K562 (cell line): ENCODE data around the gene MED15. TPM values are rescaled to one million over a fixed set of nuclear protein-coding genes. Genes with fewer than 3 reads are reported as not detected.

Source experiments
- DEAF1 ChIP-seq: fragments of 450-650 bp; formaldehyde crosslinking; IDR thresholded peaks from 2 replicates; pipeline ENCODE4 v1.4.0; 2020; ENCODE audit warnings: mild to moderate bottlenecking, moderate library complexity
- FIP1L1 ChIP-seq: fragments of 200-400 bp; formaldehyde crosslinking; IDR thresholded peaks from 2 replicates; pipeline ENCODE4 v1.6.1; 2018; ENCODE audit warnings: mild to moderate bottlenecking, low read depth, low read length; ENCODE audit not compliant: poor library complexity, severe bottlenecking
- HMBOX1 ChIP-seq: sonication (generic); IDR thresholded peaks from 2 replicates; pipeline ENCODE4 v1.6.1; 2016
- PCBP2 ChIP-seq: fragments of 200-400 bp; formaldehyde crosslinking; IDR thresholded peaks from 2 replicates; pipeline ENCODE4 v1.6.1; 2018; ENCODE audit warnings: low read length, low read depth, mild to moderate bottlenecking, moderate library complexity; ENCODE audit not compliant: poor library complexity, severe bottlenecking
- RUNX1 ChIP-seq: sonication (generic); IDR thresholded peaks from 2 replicates; pipeline ENCODE4 v1.6.1; 2016; ENCODE audit warnings: antibody characterized with exemption, low read depth
- SMC3 ChIP-seq: conservative IDR thresholded peaks from 2 replicates; pipeline ENCODE4 v1.6.1; 2011; ENCODE audit warnings: low read depth, low read length, improper control_type of control experiment; ENCODE audit not compliant: insufficient read depth
- SOX6 ChIP-seq: fragments of 450-650 bp; IDR thresholded peaks from 2 replicates; pipeline ENCODE4 v1.6.1; 2014; ENCODE audit warnings: mild to moderate bottlenecking
- ZMIZ1 ChIP-seq, 2 experiments: fragments of 150-350 bp in 1 of 2; IDR thresholded peaks; 2 replicates each; pipeline ENCODE4 v1.6.1; 2012 to 2016; ENCODE audit warnings: low read depth in 2 of 2, low read length in 2 of 2, mild to moderate bottlenecking in 1 of 2, moderate library complexity in 1 of 2
- ZNF318 ChIP-seq, 2 experiments: fragments of 450-650 bp; IDR thresholded peaks; 2 replicates each; pipeline ENCODE4 v1.6.1; 2016; ENCODE audit warnings: mild to moderate bottlenecking in 2 of 2, borderline replicate concordance in 1 of 2, low read depth in 1 of 2, moderate library complexity in 1 of 2
- ZNF384 ChIP-seq: IDR thresholded peaks from 2 replicates; pipeline ENCODE4 v1.6.1; 2012; ENCODE audit warnings: low read depth, low read length, improper control_type of control experiment
- ZNF589 ChIP-seq: fragments of 200-800 bp; sonication (Bioruptor generic); IDR thresholded peaks from 2 replicates; pipeline ENCODE4 v1.6.1; 2016; ENCODE audit warnings: low read depth, missing genetic modification characterization, missing compliant biosample characterization
- polyA plus RNA-seq, 8 experiments: library from polyadenylated mRNA; depleted of rRNA in 4 of 8; stranded (reverse) in 5 of 8; unstranded in 3 of 8; fragments of >200 nt; fragmentation: Nextera tagmentation in 2 of 8; fragmentation: Illumina TruSeq in 1 of 8; extraction: Ambion mirVana in 2 of 8; extraction: Trizol in 1 of 8; gene quantifications; 2 replicates each; pipeline versions ENCODE4 v1.2.1 to v1.2.3, GENCODE V29; 2011 to 2014; ENCODE audit warnings: inconsistent platforms in 1 of 8, missing spikeins in 1 of 8
- total RNA-seq, 7 experiments: library from RNA; depleted of rRNA in 6 of 7; stranded (reverse); fragments of >200 nt in 6 of 7; fragmentation: Illumina TruSeq in 2 of 7; extraction: Trizol in 2 of 7; gene quantifications; 2 replicates each; pipeline versions ENCODE4 v1.2.1 to v1.2.3, GENCODE V29; 2011 to 2021; ENCODE audit warnings: low replicate concordance in 1 of 7

Gene MED15
- total and polyA plus RNA-seq, 9 of the 15 experiments (the other 6 are each of a cell fraction or from before 2014, with no cell fraction given): 4.0 to 271 (median 60.1) TPM

GRCh38 chr22:20510811-20511577 lies 3.6 kb downstream of the MED15 start (continued):
- TF ChIP-seq ZNF384 (peak; percentile 59; the same call in 1 of the 2 replicates), ZMIZ1 (IDR thresholded peaks at IDR 0.05; ENCODE audit: low read depth in 2 of 2, low read length in 2 of 2) (peak in 1 of 2 experiments; percentile 69; a peak in 2 of 4 replicates), SMC3 (no peak), PCBP2 (no peak), DEAF1 (CRISPR knock-in tag) (no peak), ZNF318 (IDR thresholded peaks at IDR 0.05; ENCODE audit: borderline replicate concordance in 1 of 2, low read depth in 1 of 2) (no peak), RUNX1 (no peak), ZNF589 (CRISPR knock-in tag) (no peak), FIP1L1 (no peak), HMBOX1 (no peak), SOX6 (no peak)
